GM21390 (cell line): Measurements from ENCODE around the gene TECPR1.
"Not testable (repeated sequence)": the region's sequence is repeated elsewhere in the genome, so short reads cannot be mapped to it uniquely, and the experiment has no call there.

Source experiments
- ATAC-seq: cut with Tn5 transposase; IDR thresholded peaks from one replicate; pipeline ENCODE4 v1.9.1; 2021; ENCODE audit not compliant: unreplicated experiment

The TECPR1 gene

DNA sequence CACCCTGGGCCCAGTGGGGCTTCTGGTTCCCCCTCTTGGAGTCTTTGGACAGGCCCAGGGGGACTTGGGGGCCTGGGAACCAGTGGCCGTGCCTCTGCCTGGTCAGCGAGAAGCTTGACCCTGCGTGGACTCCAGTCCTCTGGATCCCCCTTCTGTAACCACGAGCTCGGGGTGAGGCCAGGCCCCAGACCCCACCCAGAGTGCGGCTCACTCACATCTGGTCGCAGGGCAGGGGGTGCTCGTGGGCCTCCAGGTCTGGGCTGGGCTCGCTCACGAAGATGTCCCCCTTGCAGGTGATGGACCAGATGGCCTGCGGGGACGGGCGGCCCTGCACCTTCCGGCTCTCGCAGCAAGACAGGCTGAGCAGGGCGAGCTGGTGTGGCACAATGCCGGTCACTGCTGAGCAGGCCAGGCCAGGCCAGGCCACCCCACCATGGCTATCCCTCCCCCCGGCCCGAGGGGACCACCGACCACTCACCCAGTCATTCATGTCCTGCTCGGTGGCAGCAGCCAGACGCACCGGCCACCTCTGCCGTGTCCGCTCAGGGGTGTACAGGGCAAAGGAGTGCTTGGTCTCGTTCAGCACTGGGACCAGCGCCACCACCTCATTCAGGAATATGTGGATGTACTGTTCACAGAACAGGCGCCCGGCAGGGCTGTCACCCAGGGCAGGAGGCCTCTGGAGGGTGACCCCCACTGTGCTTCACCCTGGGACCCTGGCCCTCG, 21.1 kb downstream of the TECPR1 start:
- no peak for ATAC-seq

DNA sequence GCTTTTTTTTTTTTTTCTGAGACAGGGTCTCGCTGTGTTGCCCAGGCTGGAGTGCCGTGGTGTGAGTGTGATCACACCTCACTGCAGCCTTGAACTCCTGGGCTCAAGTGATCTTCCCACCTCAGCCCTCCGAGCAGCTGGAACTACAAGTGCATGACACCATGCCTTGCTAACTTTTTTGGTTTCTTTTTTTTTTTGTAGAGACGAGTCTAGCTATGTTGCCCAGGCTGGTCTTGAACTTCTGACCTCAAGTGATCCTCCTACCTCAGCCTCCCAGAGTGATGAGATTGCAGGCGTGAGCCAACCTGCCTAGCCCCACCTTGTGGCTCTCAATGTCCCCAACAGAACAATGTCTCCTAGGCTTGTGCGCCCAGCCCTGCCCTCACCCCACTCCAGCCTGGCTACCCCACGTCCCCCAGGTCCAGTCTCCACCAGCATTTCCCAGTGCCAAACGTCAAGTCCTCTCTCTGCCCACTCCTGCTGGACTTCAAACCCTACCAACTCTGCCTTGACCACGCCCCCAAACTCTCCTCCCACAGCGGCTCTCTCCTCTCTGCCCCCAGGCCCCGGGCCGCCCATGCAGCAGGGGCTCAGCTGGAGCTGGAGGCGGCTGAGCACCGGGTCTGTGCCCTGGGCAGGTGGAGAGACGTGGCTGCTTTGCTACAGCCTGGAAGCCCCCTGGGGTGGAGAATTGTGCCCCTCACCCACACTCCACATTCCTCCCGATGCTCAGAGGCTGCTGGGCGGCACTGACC, 21.9 kb downstream of the TECPR1 start:
- ATAC-seq = no peak

DNA sequence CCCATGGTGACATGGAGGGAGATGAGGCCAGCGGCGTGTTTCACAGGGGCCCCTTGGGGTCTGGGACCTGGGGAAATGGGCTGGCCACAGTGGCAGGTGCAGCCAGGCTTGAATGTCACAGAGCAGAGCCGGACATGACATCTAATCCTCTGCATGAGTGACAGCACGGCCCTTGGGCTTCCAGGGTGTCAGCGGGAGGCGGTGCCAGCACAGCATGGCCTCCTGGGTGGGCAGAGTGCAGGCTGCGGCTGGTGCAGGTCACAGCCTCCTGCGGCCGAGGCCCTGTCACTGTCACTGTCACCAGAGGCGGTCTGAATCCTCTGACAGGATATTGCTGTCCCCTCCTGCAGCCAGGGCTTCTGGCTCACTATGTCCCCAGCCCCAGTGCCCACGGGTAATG, 22.6 kb downstream of the TECPR1 start:
- no peak for ATAC-seq

DNA sequence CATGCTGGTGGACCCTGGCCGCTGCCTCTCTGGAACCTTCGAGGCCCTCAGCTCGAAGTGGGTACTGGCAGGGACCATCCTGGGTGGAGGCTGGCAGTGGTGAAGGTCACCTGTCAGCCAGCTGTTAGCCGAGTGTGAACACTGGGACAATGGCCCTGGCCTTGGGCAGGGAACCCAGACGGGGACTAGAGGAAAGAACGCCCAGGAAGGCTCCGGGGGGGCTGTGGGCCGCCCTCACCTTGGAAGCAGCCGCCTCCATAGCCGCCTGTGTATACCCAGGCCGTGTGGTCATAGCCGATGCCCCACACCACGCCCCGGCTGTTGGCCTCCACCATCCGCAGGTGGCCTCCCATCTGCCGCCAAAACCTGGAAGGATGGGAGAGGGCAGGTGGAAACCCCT, 23.2 kb downstream of the TECPR1 start:
- no peak for ATAC-seq

DNA sequence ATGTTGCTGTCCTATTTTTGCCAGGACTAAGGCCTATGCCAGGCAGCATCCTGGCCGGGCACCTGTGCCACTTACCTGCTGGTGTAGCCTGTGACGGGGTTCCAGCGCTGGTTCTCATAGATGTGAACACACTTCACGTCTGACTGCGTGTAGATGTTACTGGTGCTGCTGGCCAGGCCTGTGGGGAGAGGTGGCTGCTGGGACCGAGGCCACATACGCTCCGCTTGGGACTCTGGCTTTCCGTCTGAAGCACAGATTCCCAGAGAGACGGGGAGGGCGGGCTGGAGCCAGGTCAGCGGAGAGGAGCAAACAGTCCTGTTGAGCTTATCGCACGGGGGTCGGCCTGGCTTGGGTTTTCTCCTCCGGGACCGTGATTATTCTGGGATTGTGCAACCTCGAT, 24.1 kb downstream of the TECPR1 start:
- ATAC-seq = no peak

DNA sequence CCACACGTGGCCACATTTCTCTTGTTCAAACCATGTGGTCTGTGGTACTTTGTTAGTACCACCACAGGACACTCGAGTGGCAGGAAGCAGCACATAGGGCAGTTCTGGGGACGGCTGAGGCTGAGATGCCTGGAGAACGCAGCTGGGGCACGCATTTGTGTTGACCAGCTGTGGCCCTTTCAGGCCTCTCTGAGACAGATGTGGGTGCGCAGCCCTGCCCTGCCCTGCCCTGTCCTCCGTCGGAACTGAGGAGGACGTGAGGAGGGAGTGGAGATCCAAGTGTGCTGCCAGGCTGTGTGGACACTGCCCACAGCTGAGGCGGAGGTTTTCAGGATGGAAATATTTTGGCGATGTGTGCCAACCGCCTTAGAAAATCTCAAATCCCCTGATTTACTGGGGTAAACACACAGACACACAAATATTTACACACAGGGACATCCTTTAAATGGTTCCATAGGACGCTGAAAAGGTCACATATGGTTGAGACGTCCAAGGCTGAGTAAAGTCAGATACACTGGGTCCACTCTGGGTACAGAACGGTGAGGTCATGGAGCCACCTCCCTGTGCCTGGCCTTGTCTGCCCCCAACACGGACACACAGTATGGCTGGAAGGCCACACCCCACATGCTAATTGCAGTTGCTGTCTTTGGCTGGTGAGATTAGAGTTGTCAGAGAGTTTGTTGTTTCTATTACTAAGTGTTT, 26.0 kb downstream of the TECPR1 start:
- ATAC-seq = no peak

DNA sequence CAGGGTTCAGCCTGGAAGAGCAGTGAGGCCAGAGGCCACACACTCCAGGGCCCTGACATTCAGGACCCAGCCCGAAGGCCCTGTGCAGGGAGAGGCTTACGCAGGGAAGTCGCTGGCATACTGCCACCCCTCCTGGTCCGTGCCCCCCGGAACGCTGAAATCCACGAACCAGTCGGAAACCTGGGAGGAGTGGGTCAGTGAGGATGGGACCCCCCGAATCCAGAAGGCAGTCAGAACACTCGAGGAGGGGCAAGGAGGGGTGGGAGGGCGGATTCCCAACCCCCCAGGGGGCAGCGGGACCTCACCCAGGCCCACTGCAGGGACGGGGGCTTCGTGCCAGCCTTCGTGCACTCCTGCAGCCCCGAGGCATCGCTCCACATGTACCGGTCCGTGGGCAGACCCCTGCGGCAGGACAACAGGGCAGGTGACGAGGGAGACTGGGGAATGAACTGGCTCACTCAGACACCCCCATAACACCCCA, 27.3 kb downstream of the TECPR1 start:
- no peak for ATAC-seq

DNA sequence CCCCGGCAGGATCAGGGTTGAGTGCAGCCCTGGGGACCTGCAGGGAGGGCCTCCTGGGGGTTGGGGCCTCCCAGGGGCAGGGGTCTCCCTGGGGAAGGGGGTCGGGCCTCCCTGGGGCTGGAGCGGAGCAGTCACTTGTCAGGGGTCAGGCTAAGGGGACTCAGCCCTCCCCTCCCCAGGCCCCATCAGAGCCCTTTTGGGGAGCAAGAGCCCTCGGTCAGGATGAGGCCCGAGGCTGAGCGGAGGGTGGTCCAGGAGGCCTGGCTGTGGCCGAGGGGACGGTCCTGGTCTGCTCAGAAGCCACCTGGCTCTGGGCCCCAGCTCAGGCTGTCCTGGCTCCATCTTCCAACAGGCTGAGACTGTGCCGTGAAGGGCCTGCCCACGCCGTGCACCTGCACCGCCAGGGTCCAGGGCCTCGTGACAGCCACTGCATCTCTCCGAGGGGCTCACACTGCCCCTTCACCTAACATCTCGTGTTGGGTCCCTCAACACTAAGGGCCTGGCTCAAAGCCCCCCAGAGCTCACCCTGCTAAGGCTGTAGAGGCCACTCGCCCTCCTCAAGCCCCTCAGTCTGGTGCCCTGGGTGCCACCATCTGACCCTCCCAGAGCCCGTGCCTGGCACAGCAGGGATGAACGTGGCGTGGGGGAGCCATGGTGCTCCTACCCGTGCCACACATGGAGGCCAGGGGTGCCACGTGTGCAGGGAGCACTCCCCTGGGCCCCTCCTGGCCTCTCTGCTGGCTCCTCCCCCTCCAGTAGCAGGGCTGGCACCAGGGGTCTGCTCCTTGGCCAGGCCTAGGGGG, 27.9 kb downstream of the TECPR1 start:
- no peak for ATAC-seq

DNA sequence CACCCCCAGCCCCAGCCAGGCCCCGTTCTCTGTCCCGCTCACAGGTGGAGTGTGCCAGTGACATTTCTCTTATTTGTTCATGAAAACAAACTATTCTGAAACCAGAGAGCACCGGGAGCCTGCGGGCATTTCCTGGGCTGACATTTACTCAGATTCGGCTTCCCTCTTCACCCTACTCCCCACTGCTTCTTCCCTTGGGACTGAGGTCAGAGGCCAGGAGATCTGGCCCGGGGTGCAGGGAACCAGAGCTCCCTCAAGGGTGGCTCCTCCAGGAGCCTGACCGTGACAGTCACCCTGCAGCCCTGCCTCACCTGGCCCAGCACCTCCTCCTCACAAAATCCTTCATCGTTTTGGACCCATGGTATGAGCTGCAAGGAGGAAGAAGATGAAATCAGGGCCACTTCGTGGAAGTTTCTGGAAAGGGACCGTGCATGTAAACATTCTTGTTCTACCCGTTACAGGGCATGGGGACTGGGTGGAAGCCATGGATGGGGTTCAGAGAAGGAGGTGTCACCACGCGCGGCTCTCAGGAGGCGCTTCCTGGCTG, 28.6 kb downstream of the TECPR1 start:
- ATAC-seq = no peak

DNA sequence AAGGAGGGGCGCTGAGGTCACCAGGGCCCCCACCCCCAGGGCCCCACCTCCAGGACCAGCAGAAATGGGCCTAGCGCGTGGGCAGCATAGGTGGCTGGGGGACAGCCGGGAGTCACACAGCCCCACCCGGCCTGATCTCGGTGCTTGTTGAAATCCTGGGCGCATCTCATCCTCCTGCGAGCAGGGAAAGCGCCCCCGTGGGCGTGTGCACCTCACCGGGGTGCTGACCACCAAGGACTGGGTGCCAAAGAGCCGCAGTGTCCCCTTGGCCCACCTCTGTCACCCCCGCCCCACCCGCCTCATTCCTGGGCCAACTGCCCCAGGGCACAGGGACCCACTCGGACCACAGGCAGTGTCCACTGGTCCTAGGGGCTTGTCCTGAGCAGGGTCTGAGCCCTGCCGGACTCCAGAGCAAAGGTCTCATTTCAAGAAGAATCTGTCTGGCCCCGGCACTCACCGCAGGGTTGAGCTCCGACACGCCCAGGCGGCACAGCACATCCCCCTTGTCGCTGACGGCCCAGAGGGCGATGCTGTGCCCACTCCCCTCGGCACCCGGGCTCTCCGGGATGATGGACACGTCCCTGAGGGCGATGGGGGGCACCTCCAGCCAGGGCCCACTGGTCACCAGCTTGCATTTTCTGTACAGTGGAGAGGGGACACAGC, 29.4 kb downstream of the TECPR1 start:
- ATAC-seq = no peak

DNA sequence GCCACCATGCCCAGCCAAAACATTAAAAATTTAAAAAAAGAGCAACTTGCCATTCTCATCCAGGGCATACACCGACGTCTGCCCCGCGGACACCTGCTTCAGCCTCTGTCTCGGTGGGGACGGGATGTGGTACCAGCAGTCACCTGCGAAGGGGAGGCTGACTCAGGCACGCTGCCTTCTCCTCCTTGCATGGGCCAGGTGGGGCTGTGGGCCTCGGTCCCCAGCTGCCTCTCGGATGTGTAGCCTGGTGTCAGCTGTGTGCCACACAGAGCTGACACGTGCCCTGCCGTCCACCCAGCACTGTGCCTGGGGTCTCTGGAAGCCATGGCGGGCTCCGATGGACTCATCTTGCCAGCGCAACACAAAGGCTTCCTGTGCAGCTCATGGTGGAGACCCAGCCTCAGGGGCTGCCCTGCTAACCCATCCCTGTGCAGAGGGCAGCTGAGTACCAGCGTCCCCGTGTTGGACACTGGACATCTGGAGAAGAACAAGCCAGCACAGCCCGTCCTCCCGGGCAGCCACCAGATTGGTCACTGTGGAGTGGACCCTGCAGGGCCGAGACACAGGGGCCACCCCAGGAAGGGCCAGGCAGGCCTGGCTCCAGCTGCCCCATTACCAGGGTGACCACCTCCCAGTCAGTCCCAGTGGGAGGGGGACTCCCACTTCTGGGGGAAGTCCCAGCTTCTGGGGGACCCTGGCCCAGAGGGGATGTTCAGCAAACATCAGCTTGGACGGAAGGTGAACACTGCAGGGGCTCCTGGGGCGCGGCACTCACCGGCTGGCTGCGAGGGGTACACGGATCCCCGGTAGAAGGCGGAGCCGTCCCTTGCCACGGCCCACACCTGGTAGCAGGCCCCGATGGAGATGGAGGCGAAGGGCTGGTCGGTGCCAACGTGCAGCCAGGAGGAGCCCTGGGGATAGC, 30.2 kb downstream of the TECPR1 start:
- ATAC-seq = no peak

DNA sequence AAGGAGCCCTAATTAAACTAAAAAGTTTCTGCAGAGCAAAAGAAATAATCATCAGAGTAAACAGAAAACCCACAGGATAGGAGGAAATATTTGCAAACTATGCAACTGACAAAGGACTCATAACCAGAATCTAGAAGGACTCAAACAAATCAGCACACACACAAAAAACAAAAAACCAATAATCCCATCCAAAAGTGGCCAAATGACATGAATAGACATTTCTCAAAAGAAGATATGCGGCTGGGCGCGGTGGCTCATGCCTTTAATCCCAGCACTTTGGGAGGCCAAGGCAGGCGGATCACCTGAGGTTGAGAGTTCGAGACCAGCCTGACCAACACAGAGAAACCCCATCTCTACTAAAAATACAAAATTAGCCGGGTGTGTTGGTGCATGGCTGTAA, 32.6 kb downstream of the TECPR1 start:
- not testable (repeated sequence) for ATAC-seq

DNA sequence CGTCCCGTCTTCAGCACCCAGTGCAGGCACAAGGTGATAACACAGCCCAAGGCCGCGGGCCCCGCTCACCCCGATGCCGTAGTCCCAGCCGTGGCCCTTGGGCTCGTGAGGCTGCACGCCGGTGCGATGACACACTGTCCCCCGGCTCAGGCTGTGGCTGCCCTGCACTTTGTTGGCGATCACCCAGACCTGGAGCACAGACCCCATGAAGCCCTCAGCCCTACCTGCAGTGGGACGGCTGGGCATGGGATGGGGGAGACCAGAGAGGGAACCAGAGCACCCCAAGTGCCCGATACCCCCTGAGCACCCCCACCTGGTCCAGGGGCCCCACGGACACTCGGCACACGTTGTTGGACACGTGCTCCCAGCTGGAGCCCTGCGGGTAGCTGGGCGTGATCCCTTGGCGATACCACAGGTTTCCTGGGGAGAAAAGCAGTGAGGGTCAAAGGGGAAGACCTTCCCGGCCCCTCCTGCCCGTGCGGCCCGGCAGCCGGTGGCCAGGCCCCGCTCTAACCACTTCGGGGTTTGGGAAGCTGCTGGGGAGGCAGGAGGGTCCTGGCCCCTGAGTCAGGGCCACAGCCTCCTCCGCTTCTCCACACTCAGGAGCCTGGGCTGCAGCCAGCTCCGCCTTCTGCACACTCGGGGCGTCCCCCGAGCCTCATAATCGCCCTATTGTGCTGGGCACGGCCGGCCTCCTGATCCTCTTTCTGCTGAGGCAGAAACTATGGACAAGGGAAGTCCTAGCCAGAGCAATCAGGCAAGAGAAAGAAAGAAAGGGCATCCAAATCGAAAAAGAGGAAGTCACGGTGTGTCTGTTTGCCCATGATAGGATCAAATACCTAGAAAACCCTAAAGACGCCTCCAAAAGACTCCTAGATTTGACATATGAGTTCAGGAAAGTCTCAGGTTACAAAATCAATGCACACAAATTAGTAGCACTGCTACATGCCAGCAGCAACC, 34.1 kb downstream of the TECPR1 start:
- no peak for ATAC-seq

DNA sequence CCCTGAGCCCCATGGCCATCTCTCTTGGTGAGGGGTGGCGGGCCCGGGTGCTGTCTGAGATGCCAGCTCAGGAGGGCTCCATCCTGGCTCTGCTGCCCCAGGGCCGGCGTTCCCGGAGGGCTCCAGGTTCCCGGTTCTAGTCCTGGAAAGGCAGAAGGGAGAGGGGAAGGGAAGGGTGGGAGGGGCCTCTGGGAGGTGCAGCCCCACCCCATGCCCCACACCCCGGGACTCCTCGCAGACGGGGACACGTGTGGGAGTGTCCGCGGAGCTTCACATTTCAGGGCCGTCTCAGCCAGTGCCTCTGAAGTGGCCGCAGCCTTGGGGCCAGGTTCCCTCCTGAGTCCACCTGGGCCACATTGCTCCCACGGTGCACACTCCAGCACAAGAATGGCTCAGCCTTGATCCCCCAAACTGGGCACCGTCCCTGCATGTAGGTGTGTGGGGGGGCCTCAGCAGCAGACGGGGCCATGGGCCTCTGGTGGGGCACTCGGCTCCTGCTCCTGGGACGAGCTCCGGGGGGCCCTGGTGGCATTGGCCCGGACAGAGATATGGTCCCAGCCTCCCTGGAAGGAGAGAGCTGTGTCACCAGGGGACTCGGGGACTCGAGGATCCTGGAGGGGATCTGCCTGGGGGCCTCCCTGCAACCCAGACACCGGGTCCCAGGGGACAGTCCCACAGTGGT, 35.0 kb downstream of the TECPR1 start:
- no peak for ATAC-seq

DNA sequence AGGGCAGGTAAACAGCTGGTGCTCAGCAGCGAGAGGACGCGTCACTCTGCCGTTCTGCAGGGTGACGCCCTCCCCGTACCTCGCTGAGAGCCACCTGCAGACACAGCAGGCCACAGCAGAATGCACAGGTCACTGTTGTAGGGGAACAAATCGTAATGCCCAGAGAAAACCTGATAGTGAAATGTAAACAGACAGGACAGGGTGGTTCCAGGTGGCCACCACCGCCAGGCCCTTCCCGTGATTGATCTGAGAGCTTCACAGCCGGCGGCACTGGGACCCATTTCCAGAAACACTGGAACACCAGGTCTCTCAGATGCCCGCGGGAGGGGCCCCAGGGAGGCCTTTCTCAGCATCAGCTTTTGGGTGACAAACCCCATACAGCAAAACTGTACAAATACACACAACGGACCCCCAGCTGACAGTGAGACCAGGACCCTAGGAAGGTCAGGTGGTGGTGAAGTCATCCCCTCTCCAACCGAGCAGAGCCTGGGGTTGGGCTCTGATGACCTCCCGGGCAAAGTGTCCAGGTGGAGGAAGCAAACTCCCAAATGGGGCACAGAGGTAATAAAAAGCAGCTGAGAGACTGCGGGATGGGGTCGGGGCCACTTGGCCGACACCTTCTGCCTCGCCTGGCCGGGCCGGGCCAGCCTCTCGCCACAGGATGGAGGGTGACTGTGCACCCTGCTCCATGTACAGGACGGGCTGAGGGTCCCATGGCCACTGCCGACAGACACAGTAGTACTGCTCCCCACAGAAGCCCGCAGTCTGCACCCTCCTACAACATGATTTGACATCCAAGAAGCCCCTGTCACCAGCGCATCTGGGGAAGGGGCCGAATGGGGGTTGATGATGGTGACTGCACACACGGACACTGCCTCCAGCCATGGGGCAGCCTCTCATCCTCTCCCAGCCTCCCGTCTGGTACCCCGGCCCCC, 36.2 kb downstream of the TECPR1 start:
- no peak for ATAC-seq

DNA sequence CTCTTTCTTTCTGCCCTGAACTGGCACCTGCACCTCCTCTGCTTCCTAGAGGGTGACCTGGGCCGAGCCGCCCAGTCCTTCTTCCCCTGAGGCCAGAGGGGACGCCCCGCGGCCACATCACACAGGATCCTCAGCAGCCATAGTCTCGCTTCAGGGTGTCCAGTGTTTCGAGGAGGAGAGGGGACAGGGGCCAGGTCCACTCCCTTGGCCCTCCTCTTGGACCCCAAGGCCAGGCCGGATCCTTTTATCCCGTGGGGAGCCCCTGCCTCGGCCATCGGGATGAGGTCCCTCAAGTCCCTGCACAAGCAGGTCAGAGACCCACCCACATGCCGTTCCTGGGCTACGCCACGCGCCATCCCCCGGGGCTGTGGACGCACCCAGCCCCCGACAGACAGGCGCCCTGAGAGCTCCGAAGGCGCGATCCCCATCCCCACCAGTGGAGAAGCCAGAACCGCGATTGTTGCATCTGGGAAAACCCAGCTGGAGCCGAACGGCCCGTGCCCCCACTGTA, 37.2 kb downstream of the TECPR1 start:
- no peak for ATAC-seq
